ENCODE data around the gene COL9A3. TPM values are rescaled to one million over a fixed set of nuclear protein-coding genes. Genes with fewer than 3 reads are reported as not detected.

Gene COL9A3
- total and polyA plus RNA-seq, 2 of the 8 experiments (the other 6 are each of a cell fraction or from before 2014, with no cell fraction given) = 21.7 to 80.1 TPM

DNA sequence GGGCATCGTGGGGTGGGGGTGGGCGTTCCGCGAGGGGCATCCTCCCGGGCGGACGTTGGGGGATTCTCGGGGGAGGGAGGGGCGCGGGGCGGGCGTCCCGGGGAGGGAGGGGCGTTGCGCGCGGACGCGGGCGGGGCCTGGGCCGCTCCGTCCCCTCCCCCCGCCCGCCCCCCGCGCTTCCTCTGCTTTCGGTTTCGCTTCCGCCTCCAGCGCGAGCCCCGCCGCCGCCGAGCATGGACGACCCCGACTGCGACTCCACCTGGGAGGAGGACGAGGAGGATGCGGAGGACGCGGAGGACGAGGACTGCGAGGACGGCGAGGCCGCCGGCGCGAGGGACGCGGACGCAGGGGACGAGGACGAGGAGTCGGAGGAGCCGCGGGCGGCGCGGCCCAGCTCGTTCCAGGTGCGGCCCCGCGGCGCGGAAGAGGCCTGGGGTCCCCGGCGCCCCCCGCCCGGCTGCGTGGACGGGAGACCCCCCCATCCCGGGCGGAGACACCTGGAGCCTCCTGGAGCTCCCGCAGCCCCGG, 12.2 kb upstream of the COL9A3 start, which contains the start of gene OGFR:
OGFR (plus strand) TSS at position 209 of the 528 bp plus-strand sequence; CDS start at position 234, 25 bp downstream.
- peak within 1 kb of the TSS; percentile 35 for H4K8ac ChIP-seq (ENCODE audit: extremely low read depth, insufficient read depth, low read length)
- peaks cover 6% of the 10 kb centered on the region; the same call in 1 of the 2 replicates for H3K79me1 ChIP-seq (ENCODE audit: low read depth, low read length)
- H3K27ac ChIP-seq (ENCODE audit: low read depth, low read length) = no peak within 1 kb of the TSS
- H4K20me1 ChIP-seq (replicated peaks in 1 of 2; ENCODE audit: control insufficient read depth in 1 of 2, insufficient read depth in 2 of 2, low read length in 2 of 2) = peaks cover 6 to 23% of the 10 kb centered on the region in 2 experiments
- H3K14ac ChIP-seq (ENCODE audit: insufficient read length) = no peak within 1 kb of the TSS
- peak within 1 kb of the TSS; percentile 51 for H4K5ac ChIP-seq (ENCODE audit: insufficient read length, low read depth, low read length)
- no peaks in the 10 kb centered on the region for H3K9me3 ChIP-seq (ENCODE audit: insufficient read depth in 2 of 2, low read depth in 1 of 2, low read length in 1 of 2)
- peak within 1 kb of the TSS; percentile 96 for H3K4ac ChIP-seq (replicated peaks; ENCODE audit: insufficient read length, low read depth, low read length)
- H3K36me3 ChIP-seq (ENCODE audit: control insufficient read depth in 2 of 4, insufficient read depth in 4 of 4, low read length in 3 of 4) = peaks cover 0 to 19% (median 1%) of the 10 kb centered on the region in 4 experiments; a peak in 4 of 8 replicates
- no peak for FAIRE-seq
- peaks cover 0 to 8% (median 4%) of the 10 kb centered on the region in 4 experiments; a peak in 4 of 7 replicates for H3K27me3 ChIP-seq (replicated peaks in 1 of 4; ENCODE audit: control insufficient read depth in 3 of 4, extremely low read depth in 1 of 4, insufficient read depth in 3 of 4, low read length in 3 of 4)
- no peaks in the 10 kb centered on the region for H3K79me2 ChIP-seq (ENCODE audit: control insufficient read depth in 1 of 2, insufficient read depth in 2 of 2, low read length in 2 of 2)
- peak within 1 kb of the TSS; percentile 78 to 84 for H3K4me2 ChIP-seq (ENCODE audit: insufficient read depth in 1 of 2, low read depth in 2 of 2, low read length in 2 of 2)
- no peak within 1 kb of the TSS for H3K56ac ChIP-seq (replicated peaks; ENCODE audit: insufficient read length, low read depth, low read length)
- DNase-seq (ENCODE audit: low read depth in 1 of 2, low spot score in 2 of 2) = peak in 1 of 2 experiments; percentile 66
- 0 out of 2 replicates have a peak within 1 kb of the TSS, but pooled peaks have one; percentile 81 for H2BK15ac ChIP-seq (ENCODE audit: low read length)
- peak within 1 kb of the TSS; percentile 84; the same call in 1 of the 2 replicates for H2BK12ac ChIP-seq (ENCODE audit: low read depth, low read length)
- peak within 1 kb of the TSS; percentile 97 for H3K18ac ChIP-seq (ENCODE audit: extremely low read depth, low read length)
- peak within 1 kb of the TSS; percentile 75; the same call in 1 of the 2 replicates for H2BK5ac ChIP-seq (ENCODE audit: low read depth, low read length)
- POLR2A ChIA-PET (ENCODE audit: partially characterized antibody) = interaction anchor here (0.6 to 2.0 kb wide), 2 partner anchors 11 to 16 kb away, joined by 3 to 14 read pairs; no protein-coding TSS in a partner anchor
- H2BK120ac ChIP-seq (replicated peaks; ENCODE audit: low read depth, low read length) = no peak within 1 kb of the TSS
- H2AFZ ChIP-seq (ENCODE audit: low read length) = no peak within 1 kb of the TSS; the same call in 1 of the 2 replicates
- CTCF ChIA-PET (ENCODE audit: partially characterized antibody) = interaction anchor here (0.5 to 1.7 kb wide), 5 partner anchors 11 to 1315 kb away, joined by 3 to 4 read pairs (median 3); no protein-coding TSS in a partner anchor
- no peak within 1 kb of the TSS for H2BK20ac ChIP-seq (ENCODE audit: low read length)
- H4K91ac ChIP-seq (replicated peaks; ENCODE audit: insufficient read length, low read length) = no peak within 1 kb of the TSS
- H2AK5ac ChIP-seq (ENCODE audit: low read depth, low read length) = no peak within 1 kb of the TSS
- no peak within 1 kb of the TSS for H3K23ac ChIP-seq (ENCODE audit: insufficient read length)
- peak within 1 kb of the TSS in 1 of 4 experiments; percentile 49; a peak in 2 of 7 replicates for H3K9ac ChIP-seq (replicated peaks in 1 of 4; ENCODE audit: extremely low read depth in 1 of 4, low read depth in 3 of 4, low read length in 3 of 4)
- H3K4me3 ChIP-seq (ENCODE audit: extremely low read depth in 1 of 4, insufficient read depth in 2 of 4, low read depth in 3 of 4, low read length in 4 of 4) = peak within 1 kb of the TSS; percentile 63 to 93 (median 76)
- peaks cover 8% of the 10 kb centered on the region; the same call in 1 of the 2 replicates for H3K23me2 ChIP-seq (ENCODE audit: low read depth, low read length)
- 0% methylated on average over 1 of the region's 77 CpGs; no CpG with 5 or more reads in 1 of the 2 experiments for WGBS, 2 experiments (ENCODE audit: extremely low coverage in 1 of 2, insufficient coverage in 1 of 2, insufficient read length in 1 of 2, insufficient replicate concordance in 2 of 2, low coverage in 1 of 2, low lambda C conversion rate in 2 of 2, missing lambda C conversion rate in 1 of 2)
- H3K4me1 ChIP-seq (replicated peaks in 1 of 4; ENCODE audit: control insufficient read depth in 3 of 4, insufficient read depth in 4 of 4, low read length in 3 of 4) = peaks cover 0 to 12% (median 8%) of the 10 kb centered on the region in 4 experiments; a peak in 6 of 7 replicates
- TF ChIP-seq JUND (IDR thresholded peaks at IDR 0.05; ENCODE audit: low read length) = no peak
- TF ChIP-seq KDM4A (IDR thresholded peaks at IDR 0.05; ENCODE audit: low read depth, low read length, severe bottlenecking) = peak; percentile 65
- TF ChIP-seq CEBPB (IDR thresholded peaks at IDR 0.05; ENCODE audit: low read depth, low read length) = no peak
- no peak for TF ChIP-seq BACH1 (IDR thresholded peaks at IDR 0.05; ENCODE audit: low read length)
- no peak for TF ChIP-seq EZH2 (IDR thresholded peaks at IDR 0.05; ENCODE audit: low read depth, low read length, severe bottlenecking)
- peak in 1 of 2 experiments; percentile 56; a peak in 1 of 4 replicates for TF ChIP-seq SIN3A (conservative IDR thresholded peaks at IDR 0.05 in 1 of 2, IDR thresholded peaks at IDR 0.05 in 1 of 2; ENCODE audit: low read depth in 1 of 2, low read length in 2 of 2)
- no peak for TF ChIP-seq CBX8 (IDR thresholded peaks at IDR 0.05; ENCODE audit: borderline replicate concordance, low read depth, low read length)
- TF ChIP-seq SUZ12 (IDR thresholded peaks at IDR 0.05; ENCODE audit: low read length) = no peak
- peak; percentile 96 for TF ChIP-seq RBBP5 (IDR thresholded peaks at IDR 0.05; ENCODE audit: borderline replicate concordance, low read depth, low read length)
- TF ChIP-seq, protein P1, sequence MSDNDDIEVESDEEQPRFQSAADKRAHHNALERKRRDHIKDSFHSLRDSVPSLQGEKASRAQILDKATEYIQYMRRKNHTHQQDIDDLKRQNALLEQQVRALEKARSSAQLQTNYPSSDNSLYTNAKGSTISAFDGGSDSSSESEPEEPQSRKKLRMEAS (IDR thresholded peaks at IDR 0.05) = peak; percentile 33; the same call in 1 of the 2 replicates
- TF ChIP-seq MAFK (IDR thresholded peaks at IDR 0.05; ENCODE audit: low read depth, low read length) = no peak

All from H1 (cell line).